GM11168 (cell line): ENCODE results near the gene PF4V1.

ENCODE experiments used
- in situ Hi-C: fragments of 300-500 bp; cut with MboI; formaldehyde crosslinking; loops from one replicate; pipeline ENCODE4 v1.12.0; 2022; ENCODE audit warnings: low sequenced_read_pairs; ENCODE audit not compliant: unreplicated experiment

Gene PF4V1

DNA sequence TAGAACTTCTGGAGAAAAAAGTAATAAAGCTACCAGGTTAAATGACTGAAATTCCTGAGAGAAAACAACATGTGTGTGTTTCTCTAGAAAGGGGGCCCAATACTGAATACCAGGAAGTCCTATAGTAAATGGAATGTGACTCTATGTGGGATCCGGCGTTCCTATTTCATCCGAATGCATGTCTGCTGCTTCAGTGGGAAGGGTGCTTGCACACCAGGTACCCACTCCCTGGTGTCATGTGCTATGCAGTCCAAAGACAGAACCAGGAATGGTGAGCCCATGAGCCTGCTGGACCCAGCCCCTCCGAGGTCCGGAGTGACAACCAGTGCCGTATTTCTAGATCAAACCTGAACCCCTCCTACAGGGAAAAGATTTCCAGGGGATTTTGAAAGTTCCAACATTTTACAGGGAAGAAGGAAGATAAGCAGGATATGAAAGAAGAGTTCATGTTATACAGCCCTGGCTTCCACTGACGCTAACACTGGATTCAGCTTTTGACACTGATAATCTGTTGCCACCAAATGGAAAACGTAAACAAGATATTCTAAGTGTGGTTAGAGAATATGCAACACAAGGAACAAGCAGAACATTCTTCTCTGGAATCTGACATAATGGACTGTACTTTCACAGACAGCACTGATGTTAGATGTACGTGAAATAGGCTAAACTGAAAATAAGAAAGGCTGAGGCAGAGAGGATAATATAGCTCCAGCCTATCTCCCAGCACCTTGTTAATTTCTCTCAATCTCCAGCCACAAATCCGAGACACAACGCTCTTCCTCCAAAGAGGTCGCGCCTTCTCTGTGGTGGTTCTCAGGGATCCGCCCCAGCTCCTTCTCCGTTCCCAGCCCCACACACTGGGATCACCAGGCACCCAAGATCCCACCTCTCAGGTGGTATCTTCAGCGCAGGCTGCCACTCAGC is 15.4 kb downstream of the PF4V1 start:
- in situ Hi-C loops = no loop called here

- in situ Hi-C loops = no loop called here
Observed at GRCh38 chr4:73869130-73870055, 16.3 kb downstream of the PF4V1 start, which contains the start of gene CXCL1. Gene CXCL1, plus strand, starts transcription at chr4:73869393. Its CDS starts 78 bp downstream, at chr4:73869471.

DNA sequence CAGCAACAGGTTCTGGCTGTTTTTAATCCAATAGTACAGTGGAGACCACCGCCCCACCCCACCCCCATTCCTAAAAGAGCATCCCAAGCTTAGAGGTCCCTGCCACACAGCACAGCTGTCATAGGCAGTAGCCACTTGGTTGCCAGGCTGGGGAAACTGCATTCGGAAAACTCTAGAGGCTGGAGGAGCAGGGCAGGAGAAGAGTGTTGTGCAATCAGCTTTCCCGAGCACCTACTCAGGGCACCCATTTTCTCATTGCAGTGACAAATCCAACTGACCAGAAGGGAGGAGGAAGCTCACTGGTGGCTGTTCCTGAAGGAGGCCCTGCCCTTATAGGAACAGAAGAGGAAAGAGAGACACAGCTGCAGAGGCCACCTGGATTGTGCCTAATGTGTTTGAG is 17.2 kb downstream of the PF4V1 start:
- in situ Hi-C loops = no loop called here

DNA sequence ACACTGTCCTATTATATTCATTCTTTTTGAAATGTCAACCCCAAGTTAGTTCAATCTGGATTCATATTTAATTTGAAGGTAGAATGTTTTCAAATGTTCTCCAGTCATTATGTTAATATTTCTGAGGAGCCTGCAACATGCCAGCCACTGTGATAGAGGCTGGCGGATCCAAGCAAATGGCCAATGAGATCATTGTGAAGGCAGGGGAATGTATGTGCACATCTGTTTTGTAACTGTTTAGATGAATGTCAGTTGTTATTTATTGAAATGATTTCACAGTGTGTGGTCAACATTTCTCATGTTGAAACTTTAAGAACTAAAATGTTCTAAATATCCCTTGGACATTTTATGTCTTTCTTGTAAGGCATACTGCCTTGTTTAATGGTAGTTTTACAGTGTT is 17.7 kb downstream of the PF4V1 start:
- in situ Hi-C loops = no loop called here

DNA sequence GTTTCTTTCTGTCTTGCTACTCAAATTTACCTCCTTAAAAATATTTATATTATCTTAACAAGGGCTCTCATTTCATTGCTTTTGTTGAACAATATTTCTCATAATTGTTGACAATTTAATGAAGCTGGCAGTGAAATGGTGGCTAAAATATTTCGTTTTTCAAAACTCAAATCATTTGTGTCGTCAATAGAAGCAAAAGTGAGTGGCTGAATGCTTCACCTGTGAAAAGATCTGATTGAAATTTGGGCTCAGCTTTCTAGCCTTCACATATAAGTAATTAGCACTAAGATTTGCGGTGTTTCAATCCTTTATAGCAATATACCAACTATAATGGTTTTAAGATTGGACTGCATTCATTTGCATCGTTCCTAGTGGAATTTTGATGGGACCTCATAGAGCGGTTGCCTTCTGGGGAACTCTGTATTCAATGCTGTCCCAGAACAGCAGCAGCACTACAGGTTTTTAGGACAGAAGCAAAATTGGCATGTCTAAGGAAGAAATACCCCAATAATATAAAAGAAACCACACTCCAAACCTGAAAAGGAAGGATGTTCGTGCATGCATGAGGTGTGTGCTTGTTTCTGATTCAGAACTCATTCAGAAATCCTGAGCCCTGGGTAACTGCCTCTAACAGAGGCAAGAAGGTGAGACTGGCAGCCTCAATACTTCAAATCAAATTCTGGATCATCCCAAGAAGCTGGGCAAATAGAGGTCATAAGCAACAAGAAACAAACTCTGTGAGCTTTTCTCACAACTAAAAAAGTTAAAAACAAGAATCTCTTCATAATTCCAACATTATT is 18.6 kb downstream of the PF4V1 start:
- in situ Hi-C loops = no loop called here

- in situ Hi-C loops = no loop called here
Observed at GRCh38 chr4:73872316-73873108, 19.4 kb downstream of the PF4V1 start.

DNA sequence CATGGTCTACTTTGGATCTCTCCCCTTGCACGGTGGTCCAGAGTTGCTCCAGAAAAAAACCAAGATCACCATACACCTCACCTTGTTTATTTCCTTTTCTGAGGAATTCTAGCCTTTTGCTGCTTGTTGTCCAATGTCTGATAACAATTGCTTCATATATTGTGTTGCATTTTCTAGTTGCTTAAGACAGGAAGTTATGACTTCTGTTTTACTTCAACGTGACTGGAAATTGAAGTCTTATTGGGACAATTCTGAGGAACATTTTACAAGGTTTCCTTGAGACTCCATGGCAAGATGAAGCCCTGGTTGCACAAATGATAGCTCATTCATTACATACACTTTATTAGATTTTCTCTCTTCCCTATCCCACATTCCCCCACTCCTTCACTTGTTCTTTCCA is 21.3 kb downstream of the PF4V1 start:
- in situ Hi-C loops = no loop called here

GRCh38 chr4:73875401-73875800 is 22.3 kb downstream of the PF4V1 start:
- in situ Hi-C loops = no loop called here

DNA sequence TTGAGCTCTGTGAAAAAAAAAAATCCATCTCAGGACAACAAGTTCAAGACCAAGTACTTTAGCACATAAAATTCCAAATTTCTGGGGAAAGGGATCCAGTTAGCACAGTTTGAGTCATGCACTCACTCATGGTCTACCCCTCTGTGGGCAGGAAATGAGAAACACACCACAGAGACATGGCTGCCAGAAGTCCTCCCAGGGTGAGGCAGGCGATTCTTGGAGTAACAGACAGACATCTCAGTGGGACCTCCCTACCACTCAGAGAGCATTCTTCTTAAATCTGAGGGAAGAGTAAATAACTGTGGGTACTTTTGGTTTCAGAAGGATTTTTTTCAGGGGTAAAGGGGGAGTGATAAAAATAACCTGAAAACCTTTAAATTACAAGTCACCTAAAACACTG is 30.2 kb downstream of the PF4V1 start:
- in situ Hi-C loops = no loop called here

DNA sequence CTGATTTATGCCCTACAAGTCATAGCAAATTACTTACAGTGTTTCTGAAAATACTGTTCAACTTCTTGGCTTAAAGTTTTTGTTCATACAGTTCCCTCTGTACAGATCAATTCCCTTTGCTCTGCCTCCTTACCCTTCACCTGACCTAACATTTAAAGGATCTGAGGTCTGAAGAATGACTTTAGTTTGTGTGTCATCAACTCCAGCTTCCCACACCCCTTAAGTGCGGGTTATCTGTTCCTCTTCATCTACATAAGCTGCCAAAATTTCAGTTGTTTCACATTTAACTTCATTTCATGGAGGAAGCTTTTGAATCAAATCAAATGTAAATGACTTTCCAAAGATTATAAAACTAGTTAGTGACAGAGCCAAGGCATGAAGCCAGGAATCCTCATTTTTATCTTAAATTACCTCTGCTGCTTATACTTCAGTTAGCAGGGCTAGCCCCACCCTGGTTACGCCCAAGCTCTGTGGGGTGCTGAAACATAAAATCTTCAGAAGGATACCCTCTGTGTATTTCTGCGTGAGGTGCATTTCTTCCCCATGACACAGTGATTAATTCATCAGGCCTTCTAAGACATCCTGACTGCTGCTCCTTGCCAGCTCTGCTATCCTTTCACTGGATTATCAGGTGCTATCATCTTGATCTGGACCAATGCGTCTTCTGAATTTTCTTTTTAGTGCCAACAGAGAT is 32.6 kb downstream of the PF4V1 start:
- in situ Hi-C loops = no loop called here

DNA sequence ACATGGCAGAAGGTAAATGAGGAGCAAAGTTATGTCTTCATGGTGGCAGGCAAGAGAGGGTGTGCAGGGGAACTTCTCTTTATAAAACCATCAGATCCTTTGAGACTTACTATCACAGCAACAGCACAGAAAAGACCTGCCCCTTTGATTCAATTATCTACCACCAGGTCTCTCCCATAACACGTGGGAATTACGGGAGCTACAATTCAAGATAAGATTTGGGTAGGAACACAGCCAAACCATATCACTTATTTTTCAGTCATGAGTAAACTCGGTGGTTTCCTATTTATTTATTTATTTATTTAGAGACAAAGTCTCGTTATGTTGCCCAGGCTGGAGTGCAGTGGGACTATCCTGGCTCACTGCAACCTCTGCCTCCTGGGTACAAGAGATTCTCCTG is 38.2 kb downstream of the PF4V1 start:
- in situ Hi-C loops = no loop called here

DNA sequence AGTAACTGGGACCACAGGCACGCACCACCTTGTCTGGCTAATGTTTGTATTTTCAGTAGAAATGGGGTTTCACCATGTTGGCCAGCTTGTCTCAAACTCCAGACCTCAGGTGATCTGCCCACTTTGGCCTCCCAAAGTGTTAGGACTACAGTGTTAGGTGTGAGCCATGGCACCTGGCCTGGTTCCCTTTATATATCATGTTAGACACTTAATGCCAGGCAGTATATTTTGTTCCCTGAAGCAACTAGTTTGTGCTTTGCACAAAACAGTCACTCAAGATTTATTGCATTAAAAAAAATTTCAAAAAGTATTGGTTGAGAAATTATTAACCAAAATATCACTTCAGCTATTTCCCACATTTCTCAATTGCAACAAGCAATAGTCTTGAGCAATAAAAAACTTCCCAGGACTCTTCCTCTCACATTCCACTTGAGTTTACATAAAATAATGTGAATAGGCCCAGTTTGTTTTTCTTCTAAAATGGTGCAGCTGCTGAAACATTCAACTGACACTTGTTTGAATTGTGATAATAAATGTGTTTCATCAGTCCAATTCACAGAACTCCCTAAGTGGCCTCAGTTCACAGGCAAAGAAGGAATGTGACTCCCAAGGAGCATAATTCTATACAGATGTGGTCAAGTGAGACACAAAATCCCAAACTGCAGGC is 38.8 kb downstream of the PF4V1 start:
- in situ Hi-C loops = no loop called here

GRCh38 chr4:73892966-73893365 is 39.9 kb downstream of the PF4V1 start:
- in situ Hi-C loops = no loop called here

GRCh38 chr4:73894001-73894400 is 40.9 kb downstream of the PF4V1 start:
- in situ Hi-C loops = no loop called here

- in situ Hi-C loops = no loop called here
Observed at GRCh38 chr4:73895201-73896175, 42.4 kb downstream of the PF4V1 start.

GRCh38 chr4:73896416-73896815 is 43.3 kb downstream of the PF4V1 start:
- in situ Hi-C loops = no loop called here
